ENCODE data around the gene ADH1A.
"Not testable (repeated sequence)": the region's sequence is repeated elsewhere in the genome, so short reads cannot be mapped to it uniquely, and the experiment has no call there.

The ADH1A gene

GRCh38 chr4:99300934-99301333 lies 10.1 kb upstream of the ADH1A start:
- in situ Hi-C loops (cut with HindIII; ENCODE audit: low pct_ligation_motif_present, low pct_unique_long_range_greater_than_20kb, low sequenced_read_pairs) = no loop called here
- no peak for DNase-seq

GRCh38 chr4:99293357-99293756 lies 2.6 kb upstream of the ADH1A start:
- in situ Hi-C loops (cut with HindIII; ENCODE audit: low pct_ligation_motif_present, low pct_unique_long_range_greater_than_20kb, low sequenced_read_pairs) = no loop called here
- no peak for DNase-seq

GRCh38 chr4:99285387-99285786 lies 5.4 kb downstream of the ADH1A start:
- in situ Hi-C loops (cut with HindIII; ENCODE audit: low pct_ligation_motif_present, low pct_unique_long_range_greater_than_20kb, low sequenced_read_pairs) = no loop called here
- no peak for DNase-seq

DNA sequence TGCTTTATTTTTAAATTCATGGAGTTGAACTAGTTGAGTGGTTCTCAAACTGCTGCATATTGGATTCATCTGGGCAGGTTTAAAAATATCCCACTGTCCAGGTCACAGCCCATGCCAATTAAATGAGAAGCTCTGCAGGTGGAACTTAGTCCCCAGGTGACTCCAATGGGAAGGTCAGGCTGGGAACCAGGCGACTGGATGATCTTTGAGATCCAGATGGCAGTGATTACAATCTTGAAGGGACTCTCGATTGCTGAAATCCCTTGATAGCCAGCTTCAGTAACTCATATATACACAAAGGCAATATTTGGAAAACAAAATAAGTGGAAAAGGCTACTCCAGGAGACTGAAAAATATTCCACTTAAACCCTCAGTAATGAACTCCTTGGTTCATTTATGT lies 8.1 kb downstream of the ADH1A start:
- DNase-seq = no peak

GRCh38 chr4:99281261-99281660 lies 9.5 kb downstream of the ADH1A start:
- DNase-seq = no peak
- in situ Hi-C loops (cut with HindIII; ENCODE audit: low pct_ligation_motif_present, low pct_unique_long_range_greater_than_20kb, low sequenced_read_pairs) = no loop called here

More for the DNA sequence above, 8.1 kb downstream of the ADH1A start:
- in situ Hi-C loops (cut with HindIII; ENCODE audit: low pct_ligation_motif_present, low pct_unique_long_range_greater_than_20kb, low sequenced_read_pairs) = no loop called here

DNA sequence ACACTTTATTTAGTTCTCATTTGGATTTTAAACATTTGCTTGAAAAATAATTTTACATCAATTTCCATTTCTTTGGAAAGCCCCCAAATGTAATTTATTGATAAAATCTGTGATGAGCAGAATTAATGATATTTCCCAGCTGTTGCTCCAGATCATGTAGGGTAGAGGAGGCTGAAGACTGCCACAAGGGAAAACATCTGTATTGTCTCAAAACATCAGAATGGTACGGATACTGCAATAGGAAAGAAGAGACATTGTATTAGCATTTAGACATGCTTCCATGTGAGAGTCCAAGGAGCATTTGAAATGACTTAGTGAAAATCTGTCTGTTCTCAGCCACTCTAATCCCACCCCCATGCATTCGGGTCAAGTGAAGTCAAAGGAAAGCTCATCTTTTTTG lies 14.4 kb downstream of the ADH1A start:
- DNase-seq = no peak

GRCh38 chr4:99275885-99276284 lies 14.9 kb downstream of the ADH1A start:
- in situ Hi-C loops (cut with HindIII; ENCODE audit: low pct_ligation_motif_present, low pct_unique_long_range_greater_than_20kb, low sequenced_read_pairs) = no loop called here
- DNase-seq = no peak

More for the DNA sequence above, 14.4 kb downstream of the ADH1A start:
- in situ Hi-C loops (cut with HindIII; ENCODE audit: low pct_ligation_motif_present, low pct_unique_long_range_greater_than_20kb, low sequenced_read_pairs) = no loop called here

DNA sequence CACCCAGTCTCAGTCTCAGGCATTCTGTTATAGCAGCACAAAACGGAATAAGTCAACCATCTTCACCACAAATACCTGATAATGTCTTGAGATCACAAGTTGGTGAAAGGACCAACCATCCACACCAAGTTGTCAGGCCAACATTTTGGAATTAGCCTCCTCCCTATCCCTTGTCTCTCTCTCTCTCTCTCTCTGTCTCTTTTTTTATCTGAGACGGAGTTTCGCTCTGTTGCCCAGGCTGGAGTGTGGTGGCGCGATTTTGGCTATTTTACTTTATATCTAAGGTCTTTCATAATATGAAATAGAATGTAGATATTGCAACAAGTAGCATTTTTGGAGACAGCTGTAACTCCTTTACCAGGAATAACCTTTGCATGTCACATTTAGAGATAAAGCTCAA lies 15.7 kb downstream of the ADH1A start:
- in situ Hi-C loops (cut with HindIII; ENCODE audit: low pct_ligation_motif_present, low pct_unique_long_range_greater_than_20kb, low sequenced_read_pairs) = no loop called here
- no peak for DNase-seq

GRCh38 chr4:99273704-99274103 lies 17.1 kb downstream of the ADH1A start:
- no peak for DNase-seq
- in situ Hi-C loops (cut with HindIII; ENCODE audit: low pct_ligation_motif_present, low pct_unique_long_range_greater_than_20kb, low sequenced_read_pairs) = no loop called here

GRCh38 chr4:99264927-99265326 lies 25.9 kb downstream of the ADH1A start:
- DNase-seq = no peak
- in situ Hi-C loops (cut with HindIII; ENCODE audit: low pct_ligation_motif_present, low pct_unique_long_range_greater_than_20kb, low sequenced_read_pairs) = no loop called here

GRCh38 chr4:99252746-99253145 lies 38.0 kb downstream of the ADH1A start:
- in situ Hi-C loops (cut with HindIII; ENCODE audit: low pct_ligation_motif_present, low pct_unique_long_range_greater_than_20kb, low sequenced_read_pairs) = no loop called here
- DNase-seq = no peak

DNA sequence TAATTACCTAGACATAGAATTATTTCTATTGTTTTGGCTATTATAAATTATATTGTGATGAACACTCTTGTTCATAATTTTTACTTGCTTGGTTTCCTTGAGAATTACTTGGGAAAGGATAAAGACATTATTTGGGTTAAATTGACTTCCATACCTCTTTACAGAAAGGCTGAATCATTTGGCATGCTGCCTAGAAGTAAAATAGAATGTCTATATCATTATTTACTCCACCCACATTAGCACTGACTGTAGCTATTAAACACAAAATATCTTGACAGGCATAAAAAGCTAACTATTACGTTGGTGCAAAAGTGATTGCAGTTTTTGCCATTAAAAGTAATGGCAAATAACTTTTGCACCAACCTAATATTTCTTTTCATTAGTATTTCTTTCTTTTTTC lies 42.1 kb downstream of the ADH1A start:
- DNase-seq = no peak
- in situ Hi-C loops (cut with HindIII; ENCODE audit: low pct_ligation_motif_present, low pct_unique_long_range_greater_than_20kb, low sequenced_read_pairs) = no loop called here

- DNase-seq = no peak
- in situ Hi-C loops (cut with HindIII; ENCODE audit: low pct_ligation_motif_present, low pct_unique_long_range_greater_than_20kb, low sequenced_read_pairs) = no loop called here
Measured at GRCh38 chr4:99235955-99236354, 54.8 kb downstream of the ADH1A start.

GRCh38 chr4:99234331-99235010 lies 56.3 kb downstream of the ADH1A start:
- no peak for DNase-seq
- in situ Hi-C loops (cut with HindIII; ENCODE audit: low pct_ligation_motif_present, low pct_unique_long_range_greater_than_20kb, low sequenced_read_pairs) = no loop called here

DNA sequence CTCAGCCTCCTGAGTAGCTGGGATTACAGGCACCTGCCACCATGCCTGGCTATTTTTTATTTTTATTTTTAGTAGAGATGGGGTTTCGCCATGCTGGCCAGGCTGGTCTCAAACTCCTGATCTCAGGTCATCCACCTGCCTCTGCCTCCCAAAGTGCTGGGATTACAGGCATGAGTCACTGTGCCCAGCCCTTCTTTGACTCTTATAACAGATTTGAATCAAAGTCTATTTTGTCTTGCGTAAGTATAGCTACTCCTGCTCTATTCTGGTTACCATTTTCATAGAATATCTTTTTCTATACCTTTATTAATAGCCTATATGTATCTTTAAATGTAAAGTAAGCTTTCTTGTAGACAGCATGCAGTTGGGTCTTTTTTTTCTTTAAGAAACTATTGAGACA lies 57.4 kb downstream of the ADH1A start:
- DNase-seq; in situ Hi-C loops (cut with HindIII; ENCODE audit: low pct_ligation_motif_present, low pct_unique_long_range_greater_than_20kb, low sequenced_read_pairs): not testable (repeated sequence)

- in situ Hi-C loops (cut with HindIII; ENCODE audit: low pct_ligation_motif_present, low pct_unique_long_range_greater_than_20kb, low sequenced_read_pairs); DNase-seq: not testable (repeated sequence)
Measured at GRCh38 chr4:99228706-99229105, 62.1 kb downstream of the ADH1A start.

- DNase-seq; in situ Hi-C loops (cut with HindIII; ENCODE audit: low pct_ligation_motif_present, low pct_unique_long_range_greater_than_20kb, low sequenced_read_pairs): not testable (repeated sequence)
Measured at GRCh38 chr4:99227646-99228045, 63.1 kb downstream of the ADH1A start.
